Measurements from ENCODE around the gene SH3BP1. TPM values are rescaled to one million over a fixed set of nuclear protein-coding genes. Genes with fewer than 3 reads are reported as not detected.

The SH3BP1 gene
- total and polyA plus RNA-seq, 2 of the 13 experiments (the other 11 are each of a cell fraction or from before 2014, with no cell fraction given), result 8.4 to 18.5 TPM

GRCh38 chr22:37686002-37686982, 46.8 kb downstream of the SH3BP1 start, which contains the start of gene NOL12 (continued):
- TF ChIP-seq CHD4 (IDR thresholded peaks at IDR 0.05; ENCODE audit: borderline replicate concordance, low read length) (no peak), NPAS2 (CRISPR knock-in tag; IDR thresholded peaks at IDR 0.05; ENCODE audit: borderline replicate concordance) (no peak), SP2 (CRISPR knock-in tag; IDR thresholded peaks at IDR 0.05) (peak; percentile 72; the same call in 1 of the 2 replicates), TRIM22 (IDR thresholded peaks at IDR 0.05) (no peak), NR2F6 (IDR thresholded peaks at IDR 0.05) (no peak), NR2F6 (CRISPR knock-in tag; IDR thresholded peaks at IDR 0.05) (peak; percentile 31; the same call in 1 of the 2 replicates), NR0B2 (CRISPR knock-in tag; IDR thresholded peaks at IDR 0.05) (no peak), NFKB2 (CRISPR knock-in tag; IDR thresholded peaks at IDR 0.05; ENCODE audit: borderline replicate concordance) (peak; percentile 61; the same call in 1 of the 2 replicates), E2F2 (CRISPR knock-in tag; IDR thresholded peaks at IDR 0.05; ENCODE audit: borderline replicate concordance) (no peak), KLF11 (CRISPR knock-in tag; IDR thresholded peaks at IDR 0.05) (0 out of 2 replicates have a peak, but pooled peaks have one; percentile 50), ZMYM2 (CRISPR knock-in tag; IDR thresholded peaks at IDR 0.05) (no peak), MTA1 (CRISPR knock-in tag; IDR thresholded peaks at IDR 0.05; ENCODE audit: borderline replicate concordance) (no peak), MTF1 (CRISPR knock-in tag; IDR thresholded peaks at IDR 0.05) (no peak), CEBPG (CRISPR knock-in tag; IDR thresholded peaks at IDR 0.05) (0 out of 2 replicates have a peak, but pooled peaks have one; percentile 15), ZNF10 (CRISPR knock-in tag; IDR thresholded peaks at IDR 0.05; ENCODE audit: borderline replicate concordance, low read depth) (no peak), SSRP1 (CRISPR knock-in tag; IDR thresholded peaks at IDR 0.05) (peak; percentile 62; the same call in 1 of the 2 replicates), ZNF138 (CRISPR knock-in tag; IDR thresholded peaks at IDR 0.05; ENCODE audit: low read depth) (peak; percentile 62; the same call in 1 of the 2 replicates), ZFY (CRISPR knock-in tag; IDR thresholded peaks at IDR 0.05) (peak; percentile 98), PCBP1 (IDR thresholded peaks at IDR 0.05; ENCODE audit: borderline replicate concordance, low read depth, low read length) (0 out of 2 replicates have a peak, but pooled peaks have one; percentile 63)

Measured in HepG2 (cell line).